ENCODE results near the gene TMEM212. TPM values are rescaled to one million over a fixed set of nuclear protein-coding genes. Genes with fewer than 3 reads are reported as not detected.

Gene TMEM212
- total RNA-seq, 1 experiment from 2014 or later: not detected

GRCh38 chr3:171821044-171821443, 22.1 kb upstream of the TMEM212 start:
- no peak overlapping the region for H3K18ac ChIP-seq (ENCODE audit: insufficient read length, low read depth, low read length)
- H3K27me3 ChIP-seq (ENCODE audit: insufficient read depth, low read length): no peaks in the 10 kb centered on the region
- DNase-seq: no peak
- H3K23ac ChIP-seq (ENCODE audit: insufficient read length, low read depth, low read length): no peak overlapping the region
- WGBS (ENCODE audit: extremely low coverage, insufficient read length, low lambda C conversion rate): no CpG with 5 or more reads among the region's 3 CpGs
- H3K79me1 ChIP-seq (ENCODE audit: insufficient read depth, low read depth, low read length, poor library complexity, severe bottlenecking): no peaks in the 10 kb centered on the region
- no peak overlapping the region for H2BK120ac ChIP-seq (ENCODE audit: low read depth, low read length, poor library complexity, severe bottlenecking)
- no peaks in the 10 kb centered on the region for H3K23me2 ChIP-seq (ENCODE audit: insufficient read length, low read depth, low read length, poor library complexity, severe bottlenecking)
- H4K8ac ChIP-seq (replicated peaks; ENCODE audit: insufficient read length, low read depth, low read length): no peak overlapping the region
- no peak for TF ChIP-seq CTCF (conservative IDR thresholded peaks at IDR 0.05)
- Mint-ChIP-seq H3K4me1 (peaks cover 16 to 19% of the 10 kb centered on the region in 2 experiments), H3K9me3 (no peaks in the 10 kb centered on the region; a peak in 1 of 5 replicates), H3K4me3 (no peak overlapping the region), H3K27me3 (ENCODE audit: low read depth) (no peaks in the 10 kb centered on the region), H3K36me3 (ENCODE audit: insufficient read depth in 1 of 3, low read depth in 3 of 3) (0 out of 7 replicates have a peak, but pooled peaks cover 0 to 1% (median 0%) of the 10 kb centered on the region in 3 experiments), H3K27ac (no peak overlapping the region)
- H2AFZ ChIP-seq (ENCODE audit: low read length): no peak overlapping the region
- no peak overlapping the region for H3K4me2 ChIP-seq (ENCODE audit: insufficient read depth, insufficient read length, low read length)
- H3K56ac ChIP-seq (ENCODE audit: insufficient read length, low read depth, low read length): no peak overlapping the region
- H3K27ac ChIP-seq (ENCODE audit: insufficient read length, low read depth, low read length): no peak overlapping the region
- H2BK20ac ChIP-seq (ENCODE audit: low read depth, low read length, poor library complexity, severe bottlenecking): no peak overlapping the region
- no peak overlapping the region for H3K14ac ChIP-seq (ENCODE audit: insufficient read depth, low read length)
- H2BK5ac ChIP-seq (ENCODE audit: insufficient read length, low read length): no peak overlapping the region
- no peak overlapping the region for H3K9ac ChIP-seq (ENCODE audit: extremely low read depth, insufficient read length, low read length)
- no peak overlapping the region for H4K5ac ChIP-seq (ENCODE audit: insufficient read length, low read depth, low read length)
- H3T11ph ChIP-seq (ENCODE audit: low read length): no peak overlapping the region
- no peak overlapping the region for H2BK12ac ChIP-seq (ENCODE audit: insufficient read length, low read depth, low read length)
- no peak overlapping the region for H4K91ac ChIP-seq (ENCODE audit: insufficient read length, low read depth, low read length)
- no peaks in the 10 kb centered on the region for H3K79me2 ChIP-seq (ENCODE audit: insufficient read depth, low read length)
- H2BK15ac ChIP-seq (ENCODE audit: low read depth, low read length): no peak overlapping the region
- H2AK5ac ChIP-seq (ENCODE audit: insufficient read length, low read length): no peak overlapping the region
- peaks cover 10% of the 10 kb centered on the region; the same call in 1 of the 2 replicates for H3K4me1 ChIP-seq (ENCODE audit: insufficient read depth, low read length)
- H3K4ac ChIP-seq (ENCODE audit: low read depth, low read length): no peak overlapping the region
- H4K20me1 ChIP-seq (ENCODE audit: control insufficient read depth, insufficient read depth, insufficient read length): no peaks in the 10 kb centered on the region
- no peaks in the 10 kb centered on the region for H3K9me3 ChIP-seq (ENCODE audit: control insufficient read depth, low read depth, low read length)

Data from H9 (cell line).